HCT116 (cell line): ENCODE data around the gene MATCAP1. TPM values are rescaled to one million over a fixed set of nuclear protein-coding genes. Genes with fewer than 3 reads are reported as not detected.

Source experiments
- ATAC-seq: fragments of 200-7000 bp; cut with Tn5 transposase; 2 replicates; pipeline ENCODE4 v1.9.1; 2020; ENCODE audit warnings: mild to moderate bottlenecking, moderate library complexity
- BruUV-seq: library from RNA; stranded (reverse); fragments of 400-500 nt; replicated peaks from 2 replicates; lab custom pipeline; 2021; lab: Mats Ljungman, UMichigan
- CTCF ChIA-PET: fragments of 300-600 bp; sonication (Branson Sonifier 250); formaldehyde crosslinking; loops from one replicate; lab custom pipeline; 2021; ENCODE audit warnings: antibody characterized with exemption; lab: Charles Lee
- POLR2A ChIA-PET: fragments of 300-600, 350-600 bp; sonication (Branson Sonifier 250); formaldehyde crosslinking; loops from one replicate; lab custom pipeline; 2021; ENCODE audit warnings: antibody characterized with exemption; lab: Charles Lee
- RAD21 ChIA-PET, 2 experiments: fragments of 300-600 bp; sonication (Branson Sonifier 250); formaldehyde crosslinking; loops; one replicate each; lab custom pipeline; 2023; ENCODE audit warnings: low total read pairs in 2 of 2; ENCODE audit not compliant: uncharacterized antibody in 2 of 2, unreplicated experiment in 2 of 2, low non-redundant PET in 1 of 2; lab: Charles Lee
- DNase-seq: peaks from one replicate; pipeline ENCODE4 v3.0.0-alpha.2; 2010; ENCODE audit warnings: low read depth, low spot score
- H2AFZ ChIP-seq: fragments of 200-600 bp; shearing (Covaris generic), sonication (generic); 2 replicates; pipeline ENCODE4 v1.6.1; 2017; ENCODE audit warnings: low read depth, mixed run types, mixed read lengths, antibody characterized with exemption, low read length; ENCODE audit not compliant: poor library complexity, severe bottlenecking
- H3K27ac ChIP-seq: 2 replicates; pipeline ENCODE4 v1.5.1; 2012; ENCODE audit warnings: low read depth, low read length
- H3K27me3 ChIP-seq: fragments of 200-600 bp; sonication (generic); 2 replicates; pipeline ENCODE4 v1.6.1; 2016; ENCODE audit warnings: mixed run types, low read length, mixed read lengths; ENCODE audit not compliant: insufficient read depth
- H3K36me3 ChIP-seq, 2 experiments: fragments of 200-500 bp in 1 of 2; fragments of 200-600 bp in 1 of 2; sonication (Bioruptor generic) in 1 of 2; sonication (generic) in 1 of 2; 2 replicates each; pipeline versions ENCODE4 v1.5.1 to v1.6.1; 2014 to 2016; ENCODE audit warnings: low read length in 2 of 2, inconsistent platforms in 1 of 2, mixed read lengths in 1 of 2, mixed run types in 1 of 2; ENCODE audit not compliant: insufficient read depth in 2 of 2, control insufficient read depth in 1 of 2
- H3K4me1 ChIP-seq, 2 experiments: fragments of 200-600 bp in 1 of 2; sonication (generic) in 1 of 2; 2 replicates each; pipeline versions ENCODE4 v1.5.1 to v1.6.1; 2012 to 2017; ENCODE audit warnings: low read length in 2 of 2, inconsistent platforms in 1 of 2, mild to moderate bottlenecking in 1 of 2, mixed read lengths in 1 of 2, mixed run types in 1 of 2, moderate library complexity in 1 of 2; ENCODE audit not compliant: insufficient read depth in 2 of 2, control insufficient read depth in 1 of 2
- H3K4me2 ChIP-seq: fragments of 200-600 bp; sonication (generic); 2 replicates; pipeline ENCODE4 v1.6.1; 2017; ENCODE audit warnings: mixed run types, low read length, mixed read lengths
- H3K4me3 ChIP-seq, 2 experiments: fragments of 200-600 bp in 1 of 2; sonication (generic) in 1 of 2; replicated peaks in 1 of 2; 2 replicates each; pipeline ENCODE4 v1.5.1; 2011 to 2016; ENCODE audit warnings: low read length in 2 of 2, control low read depth in 1 of 2, low read depth in 1 of 2, mild to moderate bottlenecking in 1 of 2, mixed read lengths in 1 of 2, mixed run types in 1 of 2
- H3K79me2 ChIP-seq: fragments of 200-600 bp; sonication (generic); 2 replicates; pipeline ENCODE4 v1.6.1; 2017; ENCODE audit warnings: mild to moderate bottlenecking, mixed run types, low read length, moderate library complexity, mixed read lengths; ENCODE audit not compliant: insufficient read depth
- H3K9ac ChIP-seq: fragments of 200-600 bp; sonication (generic); 2 replicates; pipeline ENCODE4 v1.6.1; 2016; ENCODE audit warnings: low read length, mixed read lengths
- H3K9me2 ChIP-seq: fragments of 200-600 bp; sonication (generic), shearing (Covaris generic); 2 replicates; pipeline ENCODE4 v1.6.1; 2017; ENCODE audit warnings: mixed run types, mild to moderate bottlenecking, moderate library complexity; ENCODE audit not compliant: insufficient read depth
- H3K9me3 ChIP-seq, 2 experiments: fragments of 200-500 bp in 1 of 2; fragments of 200-600 bp in 1 of 2; sonication (Bioruptor generic) in 1 of 2; sonication (generic) in 1 of 2; 2 replicates each; pipeline ENCODE4 v1.6.1; 2014 to 2017; ENCODE audit warnings: low read length in 2 of 2, mixed read lengths in 2 of 2, inconsistent platforms in 1 of 2, low read depth in 1 of 2, mild to moderate bottlenecking in 1 of 2, mixed run types in 1 of 2, moderate library complexity in 1 of 2; ENCODE audit not compliant: control insufficient read depth in 1 of 2, insufficient read depth in 1 of 2
- H4K20me1 ChIP-seq: fragments of 200-600 bp; sonication (generic), shearing (Covaris generic); 2 replicates; pipeline ENCODE4 v1.6.1; 2017; ENCODE audit warnings: mixed run types, mild to moderate bottlenecking, moderate library complexity; ENCODE audit not compliant: insufficient read depth
- EGR1 ChIP-seq: IDR thresholded peaks from 2 replicates; pipeline ENCODE4 v1.6.1; 2012; ENCODE audit warnings: low read depth
- ELF1 ChIP-seq: IDR thresholded peaks from 2 replicates; pipeline ENCODE4 v1.6.1; 2012; ENCODE audit warnings: low read depth, borderline replicate concordance
- EZH2 ChIP-seq: fragments of 200-600 bp; sonication (generic); IDR thresholded peaks from 2 replicates; pipeline ENCODE4 v1.6.1; 2017; ENCODE audit warnings: antibody characterized with exemption, mixed run types
- EZH2phosphoT487 ChIP-seq: fragments of 200-600 bp; IDR thresholded peaks from 2 replicates; pipeline ENCODE4 v1.6.1; 2018; ENCODE audit warnings: antibody characterized with exemption, borderline replicate concordance
- FOSL1 ChIP-seq: IDR thresholded peaks from 2 replicates; pipeline ENCODE4 v1.6.1; 2012; ENCODE audit warnings: low read depth
- JUND ChIP-seq: IDR thresholded peaks from 2 replicates; pipeline ENCODE4 v1.6.1; 2012
- POLR2AphosphoS5 ChIP-seq: IDR thresholded peaks from 2 replicates; pipeline ENCODE4 v1.6.1; 2011; ENCODE audit warnings: mild to moderate bottlenecking, low read depth, low read length, moderate library complexity
- SIN3A ChIP-seq: IDR thresholded peaks from 2 replicates; pipeline ENCODE4 v1.6.1; 2012; ENCODE audit warnings: low read depth
- SP1 ChIP-seq: IDR thresholded peaks from 2 replicates; pipeline ENCODE4 v1.6.1; 2012; ENCODE audit warnings: low read depth
- SRF ChIP-seq: IDR thresholded peaks from 2 replicates; pipeline ENCODE4 v1.6.1; 2012; ENCODE audit warnings: low read depth
- TCF7L2 ChIP-seq: IDR thresholded peaks from 2 replicates; pipeline ENCODE4 v1.7.0; 2011; ENCODE audit warnings: borderline replicate concordance, inconsistent platforms; ENCODE audit not compliant: insufficient read depth, insufficient read length; ENCODE audit errors: extremely low read depth
- YY1 ChIP-seq: IDR thresholded peaks from 2 replicates; pipeline ENCODE4 v1.6.1; 2011; ENCODE audit warnings: low read length, low read depth, moderate library complexity, mild to moderate bottlenecking; ENCODE audit not compliant: insufficient replicate concordance; ENCODE audit errors: extremely low read depth
- ZFX ChIP-seq: fragments of 450-650 bp; IDR thresholded peaks from 2 replicates; pipeline ENCODE4 v1.6.1; 2017
- intact Hi-C: fragments of 100-400 bp; cut with micrococcal nuclease; formaldehyde crosslinking; loops from 2 replicates; pipeline ENCODE4 v1.10.0; 2022
- total RNA-seq: library from RNA; stranded (reverse); gene quantifications from one replicate; pipeline ENCODE4 v1.2.1, GENCODE V29; 2021; ENCODE audit not compliant: unreplicated experiment
- TF ChIP-seq, protein P1 (sequence below): IDR thresholded peaks from 2 replicates; pipeline ENCODE4 v1.6.1; 2012
- TF ChIP-seq, protein P2 (sequence below), 3 experiments: fragments of 200-600 bp in 1 of 3; sonication (generic) in 1 of 3; IDR thresholded peaks in 2 of 3; conservative IDR thresholded peaks in 1 of 3; 2 replicates each; pipeline ENCODE4 v1.5.1; 2012 to 2017; ENCODE audit warnings: low read depth in 2 of 3, low read length in 2 of 3, antibody characterized with exemption in 1 of 3, borderline replicate concordance in 1 of 3, control low read depth in 1 of 3, mild to moderate bottlenecking in 1 of 3, mixed read lengths in 1 of 3, mixed run types in 1 of 3, moderate library complexity in 1 of 3; ENCODE audit not compliant: insufficient read depth in 1 of 3
- TF ChIP-seq, protein P3 (sequence below): IDR thresholded peaks from 2 replicates; pipeline ENCODE4 v1.6.1; 2012; ENCODE audit warnings: low read depth
- TF ChIP-seq, protein P4 (sequence below): IDR thresholded peaks from 2 replicates; pipeline ENCODE4 v1.6.1; 2012

MATCAP1 gene
- total RNA-seq, 1 experiment from 2014 or later, result 38.7 TPM

DNA sequence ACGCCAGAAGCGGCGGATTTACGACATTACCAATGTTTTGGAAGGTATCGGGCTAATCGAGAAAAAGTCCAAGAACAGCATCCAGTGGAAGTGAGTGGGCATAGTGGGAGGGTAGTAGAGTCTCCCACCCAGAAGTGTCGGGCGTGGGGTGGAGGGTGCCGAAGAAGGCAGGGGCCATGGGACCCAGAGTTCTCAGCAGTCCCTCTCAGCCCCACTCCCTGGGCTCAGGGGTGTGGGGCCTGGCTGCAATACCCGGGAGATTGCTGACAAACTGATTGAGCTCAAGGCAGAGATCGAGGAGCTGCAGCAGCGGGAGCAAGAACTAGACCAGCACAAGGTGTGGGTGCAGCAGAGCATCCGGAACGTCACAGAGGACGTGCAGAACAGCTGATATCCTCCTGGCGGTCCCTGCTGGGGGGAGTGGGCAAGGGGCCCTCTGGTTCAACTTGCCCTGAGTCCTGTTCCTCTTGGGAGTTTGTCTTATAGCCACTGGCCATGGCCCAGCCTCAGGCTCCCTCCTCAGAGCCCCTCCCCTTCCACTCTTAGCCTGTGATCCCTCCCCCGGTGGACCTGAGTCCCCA, 9.1 kb upstream of the MATCAP1 start:
- H3K4me1 ChIP-seq, result peaks cover 14 to 26% of the 10 kb centered on the region in 2 experiments; a peak in 3 of 4 replicates
- no peak overlapping the region for H2AFZ ChIP-seq
- no peaks in the 10 kb centered on the region for H3K9me2 ChIP-seq
- ATAC-seq (no peak), DNase-seq (no peak)
- peak overlapping the region; percentile 85 for H3K9ac ChIP-seq
- peak overlapping the region; percentile 95 for H3K4me2 ChIP-seq
- peaks cover 24 to 40% of the 10 kb centered on the region in 2 experiments; a peak in 3 of 4 replicates for H3K36me3 ChIP-seq
- no peaks in the 10 kb centered on the region for H3K27me3 ChIP-seq
- H3K79me2 ChIP-seq, result peaks cover 53% of the 10 kb centered on the region
- H3K27ac ChIP-seq, result peak overlapping the region; percentile 84
- peak overlapping the region; percentile 87 to 91 for H3K4me3 ChIP-seq
- H4K20me1 ChIP-seq, result no peaks in the 10 kb centered on the region; the same call in 1 of the 2 replicates
- ChIA-PET CTCF (interaction anchor here (1.2 kb wide), 1 partner anchor 13 kb away, joined by 3 read pairs; no protein-coding TSS in a partner anchor), POLR2A (no interaction called here), RAD21 (no interaction called here)
- no TSS peak for BruUV-seq
- H3K9me3 ChIP-seq, result no peaks in the 10 kb centered on the region
- intact Hi-C loops, result no loop called here
- TF ChIP-seq TCF7L2 (no peak), EZH2 (no peak), YY1 (no peak), ELF1 (no peak), SRF (no peak), EGR1 (no peak), POLR2AphosphoS5 (no peak), SIN3A (no peak), SP1 (no peak), JUND (no peak), FOSL1 (no peak), ZFX (no peak), EZH2phosphoT487 (no peak)
- TF ChIP-seq, protein P1, sequence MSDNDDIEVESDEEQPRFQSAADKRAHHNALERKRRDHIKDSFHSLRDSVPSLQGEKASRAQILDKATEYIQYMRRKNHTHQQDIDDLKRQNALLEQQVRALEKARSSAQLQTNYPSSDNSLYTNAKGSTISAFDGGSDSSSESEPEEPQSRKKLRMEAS, result no peak
- TF ChIP-seq, protein P2, sequence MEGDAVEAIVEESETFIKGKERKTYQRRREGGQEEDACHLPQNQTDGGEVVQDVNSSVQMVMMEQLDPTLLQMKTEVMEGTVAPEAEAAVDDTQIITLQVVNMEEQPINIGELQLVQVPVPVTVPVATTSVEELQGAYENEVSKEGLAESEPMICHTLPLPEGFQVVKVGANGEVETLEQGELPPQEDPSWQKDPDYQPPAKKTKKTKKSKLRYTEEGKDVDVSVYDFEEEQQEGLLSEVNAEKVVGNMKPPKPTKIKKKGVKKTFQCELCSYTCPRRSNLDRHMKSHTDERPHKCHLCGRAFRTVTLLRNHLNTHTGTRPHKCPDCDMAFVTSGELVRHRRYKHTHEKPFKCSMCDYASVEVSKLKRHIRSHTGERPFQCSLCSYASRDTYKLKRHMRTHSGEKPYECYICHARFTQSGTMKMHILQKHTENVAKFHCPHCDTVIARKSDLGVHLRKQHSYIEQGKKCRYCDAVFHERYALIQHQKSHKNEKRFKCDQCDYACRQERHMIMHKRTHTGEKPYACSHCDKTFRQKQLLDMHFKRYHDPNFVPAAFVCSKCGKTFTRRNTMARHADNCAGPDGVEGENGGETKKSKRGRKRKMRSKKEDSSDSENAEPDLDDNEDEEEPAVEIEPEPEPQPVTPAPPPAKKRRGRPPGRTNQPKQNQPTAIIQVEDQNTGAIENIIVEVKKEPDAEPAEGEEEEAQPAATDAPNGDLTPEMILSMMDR (IDR thresholded peaks at IDR 0.05 in 2 of 3, conservative IDR thresholded peaks at IDR 0.05 in 1 of 3; ENCODE audit: borderline replicate concordance in 1 of 3, insufficient read depth in 1 of 3, low read depth in 2 of 3, low read length in 2 of 3), result no peak
- TF ChIP-seq, protein P3, sequence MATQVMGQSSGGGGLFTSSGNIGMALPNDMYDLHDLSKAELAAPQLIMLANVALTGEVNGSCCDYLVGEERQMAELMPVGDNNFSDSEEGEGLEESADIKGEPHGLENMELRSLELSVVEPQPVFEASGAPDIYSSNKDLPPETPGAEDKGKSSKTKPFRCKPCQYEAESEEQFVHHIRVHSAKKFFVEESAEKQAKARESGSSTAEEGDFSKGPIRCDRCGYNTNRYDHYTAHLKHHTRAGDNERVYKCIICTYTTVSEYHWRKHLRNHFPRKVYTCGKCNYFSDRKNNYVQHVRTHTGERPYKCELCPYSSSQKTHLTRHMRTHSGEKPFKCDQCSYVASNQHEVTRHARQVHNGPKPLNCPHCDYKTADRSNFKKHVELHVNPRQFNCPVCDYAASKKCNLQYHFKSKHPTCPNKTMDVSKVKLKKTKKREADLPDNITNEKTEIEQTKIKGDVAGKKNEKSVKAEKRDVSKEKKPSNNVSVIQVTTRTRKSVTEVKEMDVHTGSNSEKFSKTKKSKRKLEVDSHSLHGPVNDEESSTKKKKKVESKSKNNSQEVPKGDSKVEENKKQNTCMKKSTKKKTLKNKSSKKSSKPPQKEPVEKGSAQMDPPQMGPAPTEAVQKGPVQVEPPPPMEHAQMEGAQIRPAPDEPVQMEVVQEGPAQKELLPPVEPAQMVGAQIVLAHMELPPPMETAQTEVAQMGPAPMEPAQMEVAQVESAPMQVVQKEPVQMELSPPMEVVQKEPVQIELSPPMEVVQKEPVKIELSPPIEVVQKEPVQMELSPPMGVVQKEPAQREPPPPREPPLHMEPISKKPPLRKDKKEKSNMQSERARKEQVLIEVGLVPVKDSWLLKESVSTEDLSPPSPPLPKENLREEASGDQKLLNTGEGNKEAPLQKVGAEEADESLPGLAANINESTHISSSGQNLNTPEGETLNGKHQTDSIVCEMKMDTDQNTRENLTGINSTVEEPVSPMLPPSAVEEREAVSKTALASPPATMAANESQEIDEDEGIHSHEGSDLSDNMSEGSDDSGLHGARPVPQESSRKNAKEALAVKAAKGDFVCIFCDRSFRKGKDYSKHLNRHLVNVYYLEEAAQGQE, result no peak
- TF ChIP-seq, protein P4, sequence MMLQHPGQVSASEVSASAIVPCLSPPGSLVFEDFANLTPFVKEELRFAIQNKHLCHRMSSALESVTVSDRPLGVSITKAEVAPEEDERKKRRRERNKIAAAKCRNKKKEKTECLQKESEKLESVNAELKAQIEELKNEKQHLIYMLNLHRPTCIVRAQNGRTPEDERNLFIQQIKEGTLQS, result no peak
